A549 (cell line): ENCODE data around the gene BMP5. TPM values are rescaled to one million over a fixed set of nuclear protein-coding genes. Genes with fewer than 3 reads are reported as not detected.
"Not testable (repeated sequence)": the region's sequence is repeated elsewhere in the genome, so short reads cannot be mapped to it uniquely, and the experiment has no call there.

Experiments used
- ATAC-seq, 2 experiments: fragments of 200-7000 bp in 1 of 2; fragments of >200 bp in 1 of 2; cut with Nextera tagmentation in 1 of 2; cut with Tn5 transposase in 1 of 2; 3 replicates each; pipeline versions ENCODE4 v1.8.0 to v1.9.1; 2018 to 2020; ENCODE audit warnings: mild to moderate bottlenecking in 1 of 2, moderate library complexity in 1 of 2
- CTCF ChIA-PET: fragments of 300-600 bp; sonication (Branson Sonifier 250); formaldehyde crosslinking; extraction: SDS; loops from one replicate; lab custom pipeline; 2021; ENCODE audit warnings: antibody characterized with exemption, inconsistent platforms; lab: Yijun Ruan, JAX
- POLR2A ChIA-PET: fragments of 350-600 bp; formaldehyde crosslinking; extraction: SDS; loops from one replicate; lab custom pipeline; 2021; ENCODE audit warnings: antibody characterized with exemption, inconsistent platforms; lab: Yijun Ruan, JAX
- DNase-seq, 2 experiments: peaks; one replicate each; pipeline versions ENCODE4 v3.0.0 to v3.0.0-alpha.2; 2011 to 2016; ENCODE audit warnings: low read depth in 1 of 2, low spot score in 1 of 2
- FAIRE-seq: peaks from 2 replicates; lab custom pipeline; 2011; peaks lifted over from hg19 to GRCh38; lab: Jason Lieb, UNC
- H3K27ac ChIP-seq, 2 experiments: fragments of >200 bp; sonication (Bioruptor Twin); formaldehyde crosslinking; 3 replicates each; pipeline ENCODE4 v1.5.1; 2016 to 2017
- H3K4me1 ChIP-seq: fragments of >200 bp; sonication (Bioruptor Twin); formaldehyde crosslinking; 3 replicates; pipeline ENCODE4 v1.6.1; 2016
- H3K4me2 ChIP-seq: fragments of >200 bp; sonication (Bioruptor Twin); formaldehyde crosslinking; 3 replicates; pipeline ENCODE4 v1.6.1; 2016
- H3K4me3 ChIP-seq: fragments of >200 bp; sonication (Bioruptor Twin); formaldehyde crosslinking; 3 replicates; pipeline ENCODE4 v1.5.1; 2016
- H3K9me3 ChIP-seq: fragments of >200 bp; sonication (Bioruptor Twin); formaldehyde crosslinking; 3 replicates; pipeline ENCODE4 v1.6.1; 2016
- CBX8 ChIP-seq: fragments of 200-600 bp; sonication (generic); IDR thresholded peaks from 2 replicates; pipeline ENCODE4 v1.6.1; 2016
- E2F6 ChIP-seq: IDR thresholded peaks from 2 replicates; pipeline ENCODE4 v1.6.1; 2012; ENCODE audit warnings: low read depth, borderline replicate concordance
- EHF ChIP-seq: fragments of 250-450 bp; sonication (Bioruptor Pico); IDR thresholded peaks from 2 replicates; pipeline ENCODE4 v1.5.0; 2020; ENCODE audit warnings: mild to moderate bottlenecking
- ESRRA ChIP-seq: fragments of 150-350 bp; IDR thresholded peaks from 2 replicates; pipeline ENCODE4 v1.6.1; 2014; ENCODE audit warnings: mild to moderate bottlenecking, low read length, borderline replicate concordance
- FOSL2 ChIP-seq, 2 experiments: fragments of 450-650 bp in 1 of 2; fragments of >200 bp in 1 of 2; sonication (Bioruptor Twin) in 1 of 2; formaldehyde crosslinking; IDR thresholded peaks; 2 replicates each; pipeline versions ENCODE4 v1.5.0 to v1.6.1; 2016 to 2020; ENCODE audit warnings: mild to moderate bottlenecking in 1 of 2, moderate library complexity in 1 of 2
- FOXS1 ChIP-seq: fragments of 250-450 bp; sonication (Bioruptor Pico); IDR thresholded peaks from 2 replicates; pipeline ENCODE4 v1.5.0; 2020; ENCODE audit warnings: mild to moderate bottlenecking, moderate library complexity
- GATA3 ChIP-seq: IDR thresholded peaks from 2 replicates; pipeline ENCODE4 v1.6.1; 2012; ENCODE audit warnings: borderline replicate concordance
- HDAC2 ChIP-seq: fragments of 200-600 bp; sonication (generic); IDR thresholded peaks from 2 replicates; pipeline ENCODE4 v1.6.1; 2016
- HEYL ChIP-seq: fragments of 250-450 bp; sonication (Bioruptor Pico); IDR thresholded peaks from 2 replicates; pipeline ENCODE4 v1.8.0; 2021; ENCODE audit warnings: mild to moderate bottlenecking, moderate library complexity
- MAFK ChIP-seq: fragments of 450-650 bp; IDR thresholded peaks from 2 replicates; pipeline ENCODE4 v1.6.1; 2014; ENCODE audit not compliant: partially characterized antibody
- MAX ChIP-seq: IDR thresholded peaks from 2 replicates; pipeline ENCODE4 v1.6.1; 2012
- NR3C1 ChIP-seq: fragments of >200 bp; sonication (Bioruptor Twin); formaldehyde crosslinking; IDR thresholded peaks from 3 replicates; pipeline ENCODE4 v1.6.1; 2017
- PBX3 ChIP-seq: IDR thresholded peaks from 2 replicates; pipeline ENCODE4 v1.6.1; 2012
- RARB ChIP-seq: fragments of 250-450 bp; sonication (Bioruptor Pico); IDR thresholded peaks from 2 replicates; pipeline ENCODE4 v1.8.0; 2021; ENCODE audit warnings: mild to moderate bottlenecking, moderate library complexity
- SREBF2 ChIP-seq: fragments of 450-650 bp; IDR thresholded peaks from 2 replicates; pipeline ENCODE4 v1.6.1; 2014; ENCODE audit warnings: mild to moderate bottlenecking, moderate library complexity
- TFCP2L1 ChIP-seq: fragments of 250-450 bp; sonication (Bioruptor Pico); IDR thresholded peaks from 2 replicates; pipeline ENCODE4 v1.5.0; 2021; ENCODE audit warnings: mild to moderate bottlenecking
- WGBS: methylation state at CpG from one replicate; pipeline ENCODE4 v1.1.6; 2017; ENCODE audit errors: missing lambda C conversion rate; 5-methylcytosine and 5-hydroxymethylcytosine counted together
- polyA plus RNA-seq, 4 experiments: library from polyadenylated mRNA; depleted of rRNA in 3 of 4; stranded (reverse); fragments of >200 nt; fragmentation: RNase III in 1 of 4; extraction: RNeasy Plus Mini Kit Qiagen cat#74134 plus additional on column Dnase treatment in 1 of 4; gene quantifications; 2 replicates in 3 of 4; 3 replicates in 1 of 4; pipeline ENCODE4 v1.2.3, GENCODE V29; 2011 to 2017

The BMP5 gene
- polyA plus RNA-seq, 2 of the 4 experiments (the other 2 are of a cell fraction): 0.04 to 0.12 TPM

GRCh38 chr6:55913228-55914195 is 38.1 kb upstream of the BMP5 start:
- ChIA-PET POLR2A (no interaction called here), CTCF (no interaction called here)
- DNase-seq (no peak), FAIRE-seq (no peak), ATAC-seq (no peak)
- H3K4me2 ChIP-seq: no peak overlapping the region
- H3K4me3 ChIP-seq: no peak overlapping the region
- TF ChIP-seq EHF (CRISPR knock-in tag): no peak
- no peak for TF ChIP-seq CBX8
- no peak for TF ChIP-seq PBX3
- TF ChIP-seq HDAC2: no peak
- TF ChIP-seq TFCP2L1 (CRISPR knock-in tag): no peak
- TF ChIP-seq FOXS1 (CRISPR knock-in tag): no peak
- TF ChIP-seq E2F6: no peak
- TF ChIP-seq SREBF2: no peak
- 55% methylated on average over 3 of the region's 3 CpGs for WGBS
- 0 out of 6 replicates have a peak overlapping the region, but pooled peaks of 1 of the 2 experiments have one; percentile 32 for H3K27ac ChIP-seq
- H3K9me3 ChIP-seq: no peaks in the 10 kb centered on the region
- peaks cover 22% of the 10 kb centered on the region for H3K4me1 ChIP-seq

- POLR2A ChIA-PET, CTCF ChIA-PET: not testable (repeated sequence)
- no CpG with 5 or more reads among the region's 28 CpGs for WGBS
These were observed 35.1 kb upstream of the BMP5 start for GRCh38 chr6:55910466-55910865.

GRCh38 chr6:55909911-55910310 is 34.5 kb upstream of the BMP5 start:
- POLR2A ChIA-PET, H3K4me1 ChIP-seq, FAIRE-seq, CTCF ChIA-PET, H3K9me3 ChIP-seq, DNase-seq, H3K4me3 ChIP-seq, H3K4me2 ChIP-seq, ATAC-seq, H3K27ac ChIP-seq: not testable (repeated sequence)
- WGBS: no CpG with 5 or more reads among the region's 26 CpGs

More at GRCh38 chr6:55910466-55910865, 35.1 kb upstream of the BMP5 start:
- H3K9me3 ChIP-seq, H3K4me2 ChIP-seq, FAIRE-seq, ATAC-seq, H3K4me3 ChIP-seq, DNase-seq, H3K27ac ChIP-seq, H3K4me1 ChIP-seq: not testable (repeated sequence)

GRCh38 chr6:55902796-55903195 is 27.4 kb upstream of the BMP5 start:
- FAIRE-seq: no peak
- WGBS: 0% methylated on average over 2 of the region's 2 CpGs

GRCh38 chr6:55901765-55902270 is 26.4 kb upstream of the BMP5 start:
- peak in 1 of 2 experiments; percentile 42; a peak in 1 of 6 replicates for ATAC-seq
- no peak for TF ChIP-seq HEYL (CRISPR knock-in tag)
- peak; percentile 42 for TF ChIP-seq GATA3
- 0 out of 2 replicates have a peak, but pooled peaks have one; percentile 14 for TF ChIP-seq MAX
- no peak for TF ChIP-seq FOSL2 (IDR thresholded peaks at IDR 0.05)
- TF ChIP-seq FOSL2 (CRISPR knock-in tag; IDR thresholded peaks at IDR 0.05): peak; percentile 3; the same call in 1 of the 2 replicates
- ChIA-PET POLR2A (no interaction called here), CTCF (no interaction called here)
- Histone ChIP-seq H3K4me2 (peak overlapping the region; percentile 68), H3K9me3 (no peaks in the 10 kb centered on the region), H3K27ac (peak overlapping the region; percentile 54 to 78), H3K4me1 (peaks cover 44% of the 10 kb centered on the region), H3K4me3 (no peak overlapping the region)
- WGBS: 2% methylated on average over 2 of the region's 2 CpGs
- no peak for DNase-seq
- FAIRE-seq: no peak

More at GRCh38 chr6:55902796-55903195, 27.4 kb upstream of the BMP5 start:
- Histone ChIP-seq H3K4me3 (no peak overlapping the region), H3K9me3 (no peaks in the 10 kb centered on the region), H3K27ac (peak overlapping the region; percentile 54 to 78), H3K4me1 (peaks cover 38% of the 10 kb centered on the region), H3K4me2 (peak overlapping the region; percentile 68)
- ChIA-PET CTCF (no interaction called here), POLR2A (no interaction called here)
- TF ChIP-seq MAFK: no peak
- no peak for TF ChIP-seq NR3C1
- TF ChIP-seq FOXS1 (CRISPR knock-in tag): no peak
- TF ChIP-seq RARB (CRISPR knock-in tag): no peak
- no peak for TF ChIP-seq ESRRA
- DNase-seq (no peak), ATAC-seq (peak in 1 of 2 experiments; percentile 30; a peak in 1 of 6 replicates)
